Measurements from ENCODE around the gene ICE1.
"Not testable (repeated sequence)": the region's sequence is repeated elsewhere in the genome, so short reads cannot be mapped to it uniquely, and the experiment has no call there.

Gene ICE1

DNA sequence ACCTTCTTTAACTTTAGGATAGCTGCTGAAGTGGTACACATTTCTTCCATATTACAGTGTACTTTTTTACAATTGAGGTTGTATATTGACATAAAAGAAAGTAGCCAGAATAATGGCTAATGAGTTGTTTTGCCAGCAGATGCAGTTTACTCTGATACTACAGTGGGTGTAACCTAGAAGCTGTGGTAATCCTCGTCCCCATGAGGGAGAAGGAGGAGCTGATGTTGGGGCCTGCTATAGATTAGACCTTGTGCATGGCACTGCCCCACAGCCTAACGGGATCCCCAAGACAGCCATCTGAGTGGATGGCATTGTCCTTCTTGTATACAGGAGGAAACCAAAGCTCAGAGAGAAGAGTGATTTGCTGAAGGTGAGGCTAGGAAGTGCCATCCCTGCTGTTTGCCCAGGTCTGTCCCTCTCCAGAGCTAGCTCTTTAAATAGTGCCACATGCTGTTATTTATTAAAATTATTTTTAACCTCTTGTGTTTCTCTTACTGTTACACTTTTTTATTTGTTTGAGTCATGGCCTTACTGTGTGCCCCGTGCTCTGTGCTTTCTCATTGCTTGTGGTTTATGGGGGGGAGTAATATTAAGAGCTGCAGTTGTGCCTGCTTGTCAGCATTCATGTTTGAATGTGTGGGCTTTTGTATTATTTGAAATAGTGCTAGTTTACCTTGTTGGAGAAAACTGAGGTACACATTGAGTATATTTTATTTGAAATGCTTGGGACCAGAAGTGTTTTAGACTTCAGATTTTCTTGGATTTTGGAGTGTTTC is 65.3 kb downstream of the ICE1 start:
- TF ChIP-seq, protein P1, sequence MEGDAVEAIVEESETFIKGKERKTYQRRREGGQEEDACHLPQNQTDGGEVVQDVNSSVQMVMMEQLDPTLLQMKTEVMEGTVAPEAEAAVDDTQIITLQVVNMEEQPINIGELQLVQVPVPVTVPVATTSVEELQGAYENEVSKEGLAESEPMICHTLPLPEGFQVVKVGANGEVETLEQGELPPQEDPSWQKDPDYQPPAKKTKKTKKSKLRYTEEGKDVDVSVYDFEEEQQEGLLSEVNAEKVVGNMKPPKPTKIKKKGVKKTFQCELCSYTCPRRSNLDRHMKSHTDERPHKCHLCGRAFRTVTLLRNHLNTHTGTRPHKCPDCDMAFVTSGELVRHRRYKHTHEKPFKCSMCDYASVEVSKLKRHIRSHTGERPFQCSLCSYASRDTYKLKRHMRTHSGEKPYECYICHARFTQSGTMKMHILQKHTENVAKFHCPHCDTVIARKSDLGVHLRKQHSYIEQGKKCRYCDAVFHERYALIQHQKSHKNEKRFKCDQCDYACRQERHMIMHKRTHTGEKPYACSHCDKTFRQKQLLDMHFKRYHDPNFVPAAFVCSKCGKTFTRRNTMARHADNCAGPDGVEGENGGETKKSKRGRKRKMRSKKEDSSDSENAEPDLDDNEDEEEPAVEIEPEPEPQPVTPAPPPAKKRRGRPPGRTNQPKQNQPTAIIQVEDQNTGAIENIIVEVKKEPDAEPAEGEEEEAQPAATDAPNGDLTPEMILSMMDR (IDR thresholded peaks at IDR 0.05; ENCODE audit: insufficient read depth, low read length, poor library complexity, severe bottlenecking), result no peak
- Histone ChIP-seq H3K27me3 (replicated peaks; ENCODE audit: control insufficient read depth, insufficient read depth, low read length) (no peaks in the 10 kb centered on the region), H3K4me3 (replicated peaks; ENCODE audit: low read depth, low read length) (no peak overlapping the region), H3K36me3 (ENCODE audit: control insufficient read depth, insufficient read depth, low read length) (no peaks in the 10 kb centered on the region; the same call in none of the 2 replicates)
- DNase-seq (ENCODE audit: extremely low read depth, insufficient read length), result no peak

DNA sequence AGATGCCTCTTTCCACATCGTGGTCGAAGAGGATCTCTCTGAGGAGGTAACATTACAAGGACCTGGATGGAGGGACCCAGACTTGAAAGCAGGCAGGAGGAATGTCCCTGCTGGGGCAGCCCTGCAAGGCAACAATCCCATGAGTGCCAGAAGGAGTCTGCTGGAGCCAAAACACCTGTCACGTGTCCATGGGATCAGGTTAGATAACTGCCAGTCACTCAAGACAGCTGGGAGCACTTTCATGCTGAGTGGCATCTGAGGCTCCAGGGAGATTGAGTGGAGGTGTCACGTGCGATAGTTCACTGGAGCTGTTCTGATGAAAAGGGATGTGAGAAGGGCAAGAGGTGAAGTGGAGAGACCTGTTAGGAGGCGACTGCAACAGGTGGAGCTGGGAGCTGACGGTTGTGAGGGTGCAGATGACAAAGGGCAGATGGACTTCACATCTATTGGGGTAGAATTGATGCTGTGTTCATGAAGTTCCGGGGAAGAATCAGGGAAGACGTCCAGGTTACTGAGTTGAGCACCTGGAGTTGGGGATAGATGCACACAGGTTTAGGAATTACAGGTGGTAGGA is 68.4 kb downstream of the ICE1 start:
- Histone ChIP-seq H3K4me3 (replicated peaks; ENCODE audit: low read depth, low read length) (no peak overlapping the region), H3K27me3 (replicated peaks; ENCODE audit: control insufficient read depth, insufficient read depth, low read length) (no peaks in the 10 kb centered on the region), H3K36me3 (ENCODE audit: control insufficient read depth, insufficient read depth, low read length) (no peaks in the 10 kb centered on the region; the same call in none of the 2 replicates)
- no peak for DNase-seq (ENCODE audit: extremely low read depth, insufficient read length)
- TF ChIP-seq, protein P1 (IDR thresholded peaks at IDR 0.05; ENCODE audit: insufficient read depth, low read length, poor library complexity, severe bottlenecking), result no peak

DNA sequence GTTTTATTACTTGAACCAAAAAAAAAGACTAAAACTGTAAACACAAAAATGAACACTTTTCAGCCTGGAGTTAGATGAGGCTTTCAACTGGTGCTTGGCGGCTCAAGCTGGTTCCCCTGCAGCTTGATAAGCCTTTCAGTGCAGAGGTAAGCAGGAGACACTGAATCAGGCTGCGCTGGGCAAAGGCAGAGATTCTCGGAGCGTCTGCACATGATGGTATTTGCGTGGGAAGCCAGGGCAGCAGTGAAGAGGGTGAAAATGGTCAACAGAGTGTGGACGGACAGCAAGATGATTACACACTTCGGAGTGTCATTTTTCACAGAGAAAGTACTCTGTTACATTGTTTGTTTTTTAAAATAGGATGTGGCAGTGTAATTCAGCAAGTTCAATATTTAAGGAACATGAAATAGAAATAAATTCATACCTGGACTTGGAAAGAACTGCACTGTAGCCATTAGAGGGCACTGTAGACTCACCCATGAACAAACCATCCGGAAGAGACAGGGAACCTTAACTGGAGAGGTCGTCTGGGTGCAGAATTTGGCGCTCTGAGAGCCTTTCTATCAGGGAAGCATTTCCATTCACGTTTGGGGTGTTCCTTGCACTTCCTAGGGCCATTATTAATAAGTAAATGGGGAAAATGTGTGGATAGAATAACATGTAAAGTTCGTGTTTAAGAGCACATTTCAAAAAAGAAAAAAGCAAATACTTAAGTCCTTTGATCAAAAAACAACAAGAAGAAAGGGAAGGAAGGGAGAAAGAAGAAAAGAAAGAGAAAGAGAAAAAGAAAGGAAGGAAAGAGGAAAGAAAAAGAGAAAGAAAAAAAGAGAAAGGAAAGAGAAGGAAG is 69.8 kb downstream of the ICE1 start:
- Histone ChIP-seq H3K36me3 (ENCODE audit: control insufficient read depth, insufficient read depth, low read length) (no peaks in the 10 kb centered on the region), H3K4me3 (replicated peaks; ENCODE audit: low read depth, low read length) (no peak overlapping the region), H3K27me3 (replicated peaks; ENCODE audit: control insufficient read depth, insufficient read depth, low read length) (no peaks in the 10 kb centered on the region)
- DNase-seq (ENCODE audit: extremely low read depth, insufficient read length), result no peak
- TF ChIP-seq, protein P1 (IDR thresholded peaks at IDR 0.05; ENCODE audit: insufficient read depth, low read length, poor library complexity, severe bottlenecking), result peak; percentile 71

DNA sequence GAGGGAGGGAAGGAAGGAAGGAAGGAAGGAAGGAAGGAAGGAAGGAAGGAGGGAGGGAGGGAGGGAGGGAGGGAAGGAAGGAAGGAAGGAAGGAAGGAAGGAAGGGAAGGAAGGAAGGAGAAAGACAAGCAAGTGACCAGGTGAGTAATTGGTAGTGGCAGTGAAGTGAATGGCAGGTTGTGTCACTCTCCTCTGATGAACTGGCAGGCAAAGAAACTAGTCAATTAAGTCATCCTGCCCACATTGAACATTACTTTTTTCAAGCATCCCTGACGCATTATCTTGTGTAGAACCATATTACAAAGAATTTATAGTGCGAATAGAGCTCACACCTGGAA is 70.4 kb downstream of the ICE1 start:
- not testable (repeated sequence) for H3K27me3 ChIP-seq (replicated peaks; ENCODE audit: control insufficient read depth, insufficient read depth, low read length); H3K36me3 ChIP-seq (ENCODE audit: control insufficient read depth, insufficient read depth, low read length); DNase-seq (ENCODE audit: extremely low read depth, insufficient read length); H3K4me3 ChIP-seq (replicated peaks; ENCODE audit: low read depth, low read length)

DNA sequence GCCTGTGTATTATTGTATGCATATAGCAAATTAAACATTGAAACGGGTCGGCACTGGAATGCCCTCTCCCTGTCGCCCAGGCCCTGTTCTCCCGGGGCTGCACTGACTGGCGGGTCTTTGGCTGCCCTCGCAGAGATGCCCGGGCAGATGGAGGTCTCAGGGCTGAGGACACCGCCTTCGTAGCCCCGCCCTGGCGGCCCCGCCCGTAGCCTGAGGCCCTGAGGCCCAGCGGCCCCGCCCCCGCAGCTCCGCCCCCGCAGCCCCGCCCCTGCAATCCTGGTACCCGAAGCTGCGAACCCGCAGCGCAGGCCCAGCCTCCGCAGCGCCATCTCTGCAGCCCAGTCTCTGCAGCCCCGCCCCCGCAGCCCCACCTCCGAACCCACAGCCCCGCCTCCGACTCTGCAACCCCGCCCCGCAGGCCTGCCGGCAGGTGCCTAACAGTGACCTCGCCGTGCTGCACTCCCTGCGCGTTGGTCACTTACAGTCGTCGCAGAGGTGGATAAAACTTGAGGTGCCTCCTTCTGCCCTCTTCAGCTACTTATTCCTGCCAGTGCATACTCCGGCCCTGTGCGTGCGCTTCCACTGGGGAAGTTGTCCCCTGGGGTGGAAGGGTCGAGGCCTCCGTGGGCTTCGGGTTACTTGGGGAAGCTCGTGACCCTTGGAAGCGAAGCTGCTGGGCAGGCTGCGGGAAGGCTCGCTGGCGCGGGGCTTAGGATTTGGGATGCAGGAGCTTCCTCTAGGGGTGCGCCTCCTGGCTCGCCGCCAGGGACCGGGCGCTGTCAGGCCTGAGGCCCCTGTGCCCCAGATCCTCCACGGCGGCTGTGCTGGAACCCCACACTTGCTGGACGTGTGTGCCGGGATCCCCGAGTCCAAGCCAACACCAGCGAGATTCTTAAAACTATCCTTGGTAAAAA is 72.3 kb downstream of the ICE1 start:
- Histone ChIP-seq H3K4me3 (replicated peaks; ENCODE audit: low read depth, low read length) (no peak overlapping the region), H3K36me3 (ENCODE audit: control insufficient read depth, insufficient read depth, low read length) (no peaks in the 10 kb centered on the region), H3K27me3 (replicated peaks; ENCODE audit: control insufficient read depth, insufficient read depth, low read length) (no peaks in the 10 kb centered on the region)
- DNase-seq (ENCODE audit: extremely low read depth, insufficient read length), result peak; percentile 81
- TF ChIP-seq, protein P1 (IDR thresholded peaks at IDR 0.05; ENCODE audit: insufficient read depth, low read length, poor library complexity, severe bottlenecking), result no peak

Data from GM06990 (cell line).